Stimulated activated CD8-positive, alpha-beta memory T cell treated with anti-CD3 and anti-CD28 coated beads, Interleukin-15, amount 100 ng/mL, for 4 hours (primary cell): ENCODE measurements around the gene DSG1.
"Not testable (repeated sequence)": the region's sequence is repeated elsewhere in the genome, so short reads cannot be mapped to it uniquely, and the experiment has no call there.

ENCODE experiments used
- DNase-seq, 2 donors: peaks; one replicate each; pipeline ENCODE4 v3.0.0-alpha.2; 2020; ENCODE audit warnings: low read depth in 2 of 2

Gene DSG1

GRCh38 chr18:31317860-31318259 is at the start of gene DSG1:
Gene DSG1, plus strand, starts transcription at chr18:31318160. Its CDS starts 141 bp downstream, at chr18:31318301.
- no peak for DNase-seq

DNA sequence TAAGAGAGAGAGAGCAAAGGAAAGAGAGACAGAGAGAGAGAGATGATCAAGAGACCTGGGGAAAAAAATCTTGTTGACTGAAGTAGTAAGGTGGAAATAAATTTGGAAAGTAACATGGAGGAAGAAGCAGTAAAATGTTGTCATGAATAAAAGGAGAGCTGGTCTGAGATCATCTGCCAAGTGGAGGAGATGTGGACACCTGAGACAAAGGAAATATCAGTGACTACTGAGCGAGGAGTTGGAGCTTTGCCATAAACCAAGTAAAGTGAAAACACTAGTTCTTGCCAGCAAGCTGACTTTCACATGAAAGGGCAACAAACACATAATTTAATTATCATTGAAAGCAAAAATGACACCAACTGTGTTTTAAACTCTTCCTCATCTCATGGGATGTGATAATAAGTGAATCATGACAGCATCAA is 49.0 kb upstream of the DSG1 start:
- DNase-seq = no peak

GRCh38 chr18:31269566-31269965 is 48.4 kb upstream of the DSG1 start:
- DNase-seq = no peak

- DNase-seq = no peak
Measured at GRCh38 chr18:31270578-31270977, 47.4 kb upstream of the DSG1 start.

- no peak for DNase-seq
Measured at GRCh38 chr18:31273812-31274527, 44.0 kb upstream of the DSG1 start.

DNA sequence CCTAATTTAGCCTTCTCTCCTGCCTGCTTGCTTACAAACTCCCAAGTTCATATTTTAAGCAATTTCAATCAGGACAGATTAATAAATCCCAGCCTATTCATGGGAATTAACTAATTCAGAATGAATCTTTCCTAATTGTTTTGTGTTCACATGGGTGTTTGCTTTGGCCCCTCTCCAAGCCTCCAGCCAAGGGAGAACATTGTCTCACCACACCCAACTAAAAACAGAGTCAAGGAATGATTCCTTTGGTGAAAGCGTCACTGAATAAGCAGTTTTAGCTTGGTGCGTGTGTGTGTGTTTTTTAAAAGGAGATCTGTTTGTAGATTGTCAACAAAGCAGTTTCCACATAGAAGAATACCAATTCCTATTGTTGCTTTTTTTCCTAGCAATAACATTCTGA is 43.0 kb upstream of the DSG1 start:
- DNase-seq = no peak

DNA sequence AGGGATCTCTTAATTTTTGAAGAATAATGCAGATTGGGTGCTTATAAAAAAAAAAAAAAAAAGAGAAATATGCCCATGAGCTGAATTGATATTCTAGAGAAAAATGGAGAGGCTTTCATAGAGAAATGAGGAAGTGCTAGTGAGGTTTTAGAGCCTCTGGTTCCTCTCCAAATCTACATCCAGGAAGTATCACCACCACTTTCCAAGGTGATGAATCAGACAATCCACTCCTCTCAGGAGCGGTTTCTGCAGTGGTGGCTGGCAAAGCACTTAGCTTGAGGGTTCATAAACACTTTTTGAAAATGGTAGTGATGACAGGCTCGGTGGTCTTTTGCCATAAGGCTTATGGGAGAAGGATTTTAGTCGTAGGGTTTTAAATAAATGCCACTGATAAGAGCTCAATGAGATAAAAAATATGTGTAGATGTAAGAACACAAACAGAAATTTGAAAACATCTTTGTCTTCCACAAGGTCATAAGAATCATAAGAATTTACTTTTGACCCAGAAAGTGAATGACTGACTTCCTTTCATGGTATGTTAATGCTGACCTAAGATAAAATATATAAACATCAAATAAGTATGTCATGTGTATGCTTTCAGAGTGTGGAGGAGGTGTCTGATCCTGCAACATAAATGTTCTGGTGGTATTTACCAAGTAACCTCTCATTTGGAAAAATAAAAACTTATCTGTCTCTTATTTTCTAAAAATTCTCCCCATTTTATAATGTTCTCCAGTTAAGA is 42.1 kb upstream of the DSG1 start:
- no peak for DNase-seq

DNA sequence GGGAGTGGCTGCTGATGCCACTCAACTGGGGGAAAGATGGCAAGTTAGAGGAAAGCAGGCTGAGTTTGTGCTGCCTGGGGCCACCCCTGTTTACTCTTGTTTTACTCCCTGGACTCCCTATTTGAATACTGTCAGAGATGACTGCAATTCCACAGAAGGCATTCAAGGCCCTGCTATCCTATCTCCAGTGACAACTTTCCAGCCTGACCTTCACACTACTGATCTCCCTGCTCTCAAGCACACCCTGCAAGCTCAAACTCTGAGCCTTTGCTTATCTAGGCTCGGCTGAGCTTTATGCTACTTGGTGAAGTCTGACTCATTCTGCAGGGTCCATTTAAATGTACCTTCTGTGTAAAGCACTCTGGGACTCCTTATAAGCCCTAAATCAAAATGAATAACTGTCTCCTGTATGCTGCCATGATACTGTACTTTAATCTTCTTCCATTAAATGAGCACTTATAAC is 39.3 kb upstream of the DSG1 start:
- DNase-seq = no peak

DNA sequence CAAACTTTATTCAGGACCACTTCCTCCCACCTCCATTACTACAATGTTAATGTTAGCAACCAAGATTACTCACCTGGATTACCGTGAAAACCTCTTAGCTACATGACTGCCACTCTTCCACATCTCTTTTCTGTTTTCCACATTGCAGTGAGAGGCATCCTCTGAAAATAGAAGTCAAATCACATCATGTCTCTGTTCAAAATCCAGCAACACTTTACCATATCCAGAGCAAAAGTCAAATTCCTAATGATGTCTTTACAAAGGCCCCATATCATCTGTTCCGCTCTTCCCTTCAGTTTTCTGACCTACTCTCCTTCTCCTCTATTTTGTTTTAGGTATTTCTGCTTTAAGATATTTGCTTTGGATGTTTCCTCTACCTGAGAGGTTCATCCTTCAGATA is 37.5 kb upstream of the DSG1 start:
- no peak for DNase-seq

- no peak for DNase-seq
Measured at GRCh38 chr18:31281437-31281836, 36.5 kb upstream of the DSG1 start.

DNA sequence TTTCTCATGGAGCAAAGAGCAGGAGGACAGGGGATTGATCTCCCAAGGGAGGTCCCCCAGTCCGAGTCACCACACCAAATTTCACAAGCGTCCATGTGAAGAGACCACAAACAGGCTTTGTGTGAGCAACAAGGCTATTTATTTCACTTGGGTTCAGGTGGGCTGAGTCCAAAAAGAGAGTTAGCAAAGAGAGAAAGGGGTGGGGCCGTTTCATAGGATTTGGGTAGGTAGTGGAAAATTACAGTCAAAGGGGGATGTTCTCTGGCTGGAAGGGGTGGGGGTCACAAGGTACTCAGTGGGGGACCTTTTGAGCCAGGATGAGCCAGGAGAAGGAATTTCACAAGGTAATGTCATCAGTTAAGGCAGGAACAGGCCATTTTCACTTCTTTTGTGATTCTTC is 28.5 kb upstream of the DSG1 start:
- DNase-seq = not testable (repeated sequence)

GRCh38 chr18:31291688-31292087 is 26.3 kb upstream of the DSG1 start:
- no peak for DNase-seq

DNA sequence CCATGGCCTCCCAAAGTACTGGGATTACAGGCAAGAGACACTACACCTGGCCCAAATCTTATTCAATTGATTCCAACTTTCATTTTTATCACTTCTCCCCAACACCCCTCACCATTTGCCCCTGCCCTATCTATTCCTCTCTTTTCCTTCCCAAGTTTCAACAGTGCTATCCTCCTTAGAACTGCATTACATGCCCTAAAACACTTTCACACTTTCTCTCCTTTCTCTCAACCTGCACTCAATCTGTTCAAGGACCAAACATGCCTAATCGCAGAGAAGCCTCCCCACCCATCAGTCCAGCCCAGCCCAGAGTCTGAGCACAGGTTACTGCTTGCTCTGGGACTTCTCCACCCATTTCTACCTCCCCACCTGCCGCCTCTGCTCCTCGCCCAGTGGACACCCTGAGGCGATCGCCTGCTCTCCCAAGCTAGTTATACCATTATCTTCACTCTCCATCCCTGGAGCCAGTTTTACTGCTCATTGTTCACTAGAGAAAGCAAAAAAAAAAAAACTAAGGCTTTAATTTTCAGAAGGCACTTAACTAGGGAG is 23.7 kb upstream of the DSG1 start:
- no peak for DNase-seq

DNA sequence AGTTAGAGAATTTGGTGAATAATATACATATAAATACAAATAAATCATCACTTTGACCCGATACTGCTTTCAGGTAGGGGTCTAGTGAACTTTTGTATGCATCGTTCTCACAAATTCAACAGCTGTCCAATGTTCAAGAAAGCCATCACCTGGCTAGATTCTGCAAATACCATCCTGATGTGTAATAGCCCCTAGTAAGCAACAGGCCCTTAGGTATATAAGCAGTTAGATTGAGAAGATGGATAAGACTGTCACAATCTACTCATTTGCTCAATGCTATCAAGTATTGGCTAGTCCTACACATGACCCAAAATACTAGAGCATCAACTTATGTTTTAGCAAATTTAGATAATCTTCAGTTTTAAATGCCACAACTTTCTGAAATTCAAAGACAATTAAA is 20.7 kb upstream of the DSG1 start:
- no peak for DNase-seq

GRCh38 chr18:31301201-31301655 is 16.7 kb upstream of the DSG1 start:
- no peak for DNase-seq

DNA sequence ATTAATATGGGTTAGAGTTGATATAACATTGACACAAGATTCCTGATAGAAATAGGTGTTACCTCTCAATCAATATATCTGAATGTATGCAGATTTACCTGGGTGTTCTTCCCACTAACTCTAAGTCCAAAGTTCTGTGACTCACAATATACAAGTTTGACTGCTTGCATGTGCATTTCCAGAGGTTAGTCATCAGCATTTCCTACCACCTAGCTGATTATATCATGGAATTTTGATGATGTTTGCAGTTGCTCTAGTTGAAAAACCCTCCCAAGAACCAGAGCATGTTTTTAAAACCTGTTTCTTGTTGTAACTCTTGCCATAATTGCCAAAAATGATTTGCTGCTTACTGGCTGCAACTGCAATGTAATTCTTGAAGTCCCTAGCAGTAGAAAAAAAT is 15.0 kb upstream of the DSG1 start:
- DNase-seq = no peak

GRCh38 chr18:31303771-31304170 is 14.2 kb upstream of the DSG1 start:
- DNase-seq = no peak

DNA sequence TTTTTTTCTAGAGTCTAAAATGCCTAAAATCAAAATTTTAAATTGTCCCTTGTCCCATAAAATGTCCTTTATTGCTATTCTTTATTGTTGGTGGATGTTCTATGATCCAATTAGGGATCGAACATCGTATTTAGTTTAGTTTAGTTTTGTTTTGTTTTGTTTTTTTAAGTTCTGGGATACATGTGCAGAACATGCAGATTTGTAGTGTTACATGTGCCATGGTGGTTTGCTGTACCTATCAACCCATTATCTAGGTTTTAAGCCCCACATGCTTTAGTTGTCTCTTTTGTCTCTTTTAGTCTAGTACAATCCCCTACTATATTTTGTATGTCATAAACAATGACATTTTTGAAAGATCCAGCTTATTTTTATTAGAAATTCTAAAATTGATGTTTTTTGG is 8.8 kb upstream of the DSG1 start:
- DNase-seq = no peak

DNA sequence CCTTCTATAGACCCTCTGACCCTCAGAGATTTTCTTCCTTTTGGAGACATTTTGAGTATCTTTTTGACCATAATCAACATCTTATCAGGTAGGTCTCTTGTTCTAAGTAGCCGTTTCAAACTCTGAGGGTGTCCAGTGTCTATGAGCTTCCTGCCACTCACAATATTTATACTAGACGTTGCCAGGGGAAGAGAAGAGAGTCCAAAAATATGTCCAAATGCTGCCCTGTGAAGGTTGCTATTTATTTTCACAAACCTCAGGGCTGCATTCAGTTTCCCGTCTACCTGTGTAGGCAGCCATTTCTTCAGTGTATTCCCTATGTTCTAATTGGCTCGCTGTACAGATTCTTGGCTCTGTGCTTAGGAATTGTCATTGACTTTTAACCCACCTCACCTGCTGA is 986 bp upstream of the DSG1 start:
- DNase-seq = no peak

- DNase-seq = no peak
Measured at GRCh38 chr18:31321719-31322118, 3.8 kb downstream of the DSG1 start.

DNA sequence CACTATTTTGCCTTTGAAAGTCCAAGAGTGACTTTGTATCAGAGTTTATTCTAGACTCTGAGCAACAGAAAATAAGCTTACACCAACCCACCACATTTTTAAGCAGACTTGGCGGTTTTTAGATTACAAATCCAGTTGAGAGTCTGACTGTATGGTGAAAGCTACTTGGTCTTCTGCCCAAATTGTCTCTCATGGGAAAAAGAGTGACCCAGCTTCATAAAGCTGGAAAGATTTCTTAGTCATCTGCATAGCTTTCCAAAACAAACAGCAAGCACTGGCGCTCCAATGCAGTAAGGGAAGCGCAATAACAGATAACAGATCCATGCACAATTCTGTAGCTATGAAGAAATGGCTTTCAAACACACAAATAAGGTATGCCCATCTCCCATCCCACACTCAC is 7.1 kb downstream of the DSG1 start:
- DNase-seq = no peak

GRCh38 chr18:31329787-31330438 is 12.0 kb downstream of the DSG1 start:
- DNase-seq = no peak
